Loucy (cell line): ENCODE results near the gene TMF1.

Source experiments
- H2AFZ ChIP-seq: fragments of 200-600 bp; sonication (generic); 2 replicates; pipeline ENCODE4 v1.6.0; 2016; ENCODE audit warnings: antibody characterized with exemption, mild to moderate bottlenecking, low read length, moderate library complexity
- H3F3A ChIP-seq: fragments of 200-600 bp; 2 replicates; pipeline ENCODE4 v1.6.0; 2016; ENCODE audit warnings: antibody characterized with exemption, low read depth, mild to moderate bottlenecking
- H3K27me3 ChIP-seq: fragments of 200-600 bp; sonication (generic); 2 replicates; pipeline ENCODE4 v1.6.1; 2014; ENCODE audit warnings: low read length, mild to moderate bottlenecking; ENCODE audit not compliant: insufficient read depth, poor library complexity, severe bottlenecking
- H3K36me3 ChIP-seq: fragments of 200-600 bp; sonication (generic); 2 replicates; pipeline ENCODE4 v1.6.1; 2016; ENCODE audit warnings: low read length; ENCODE audit not compliant: insufficient read depth
- H3K4me1 ChIP-seq: fragments of 200-600 bp; sonication (generic); 2 replicates; pipeline ENCODE4 v1.5.1; 2014; ENCODE audit warnings: low read length, mild to moderate bottlenecking; ENCODE audit not compliant: insufficient read depth, poor library complexity, severe bottlenecking
- H3K4me2 ChIP-seq: fragments of 200-600 bp; sonication (generic); 2 replicates; pipeline ENCODE4 v1.6.0; 2014; ENCODE audit warnings: antibody characterized with exemption, low read length, low read depth, mild to moderate bottlenecking; ENCODE audit not compliant: poor library complexity, severe bottlenecking
- H3K4me3 ChIP-seq: fragments of 200-600 bp; sonication (generic); 2 replicates; pipeline ENCODE4 v1.5.1; 2014; ENCODE audit warnings: low read length, mild to moderate bottlenecking, mixed read lengths; ENCODE audit not compliant: poor library complexity, severe bottlenecking
- H3K79me2 ChIP-seq: fragments of 200-600 bp; sonication (generic); 2 replicates; pipeline ENCODE4 v1.6.1; 2014; ENCODE audit warnings: low read length; ENCODE audit not compliant: insufficient read depth
- H3K9ac ChIP-seq: fragments of 200-600 bp; sonication (generic); 2 replicates; pipeline ENCODE4 v1.6.0; 2014; ENCODE audit warnings: mild to moderate bottlenecking, low read depth, low read length, moderate library complexity; ENCODE audit not compliant: poor library complexity, severe bottlenecking
- H3K9me2 ChIP-seq: fragments of 200-600 bp; sonication (generic); replicated peaks from 2 replicates; pipeline ENCODE4 v1.6.1; 2016; ENCODE audit warnings: low read depth, low read length, mixed read lengths
- H3K9me3 ChIP-seq: fragments of 200-600 bp; sonication (generic); 2 replicates; pipeline ENCODE4 v1.6.1; 2014; ENCODE audit warnings: mild to moderate bottlenecking, antibody characterized with exemption, low read length, low read depth; ENCODE audit not compliant: insufficient read depth
- H4K20me1 ChIP-seq: fragments of 200-600 bp; sonication (generic); 2 replicates; pipeline ENCODE4 v1.6.0; 2014; ENCODE audit warnings: antibody characterized with exemption, low read length, mild to moderate bottlenecking; ENCODE audit not compliant: insufficient read depth, poor library complexity, severe bottlenecking
- CTCF ChIP-seq: fragments of 200-600 bp; sonication (generic); conservative IDR thresholded peaks from 2 replicates; pipeline ENCODE4 v1.5.1; 2014; ENCODE audit warnings: mild to moderate bottlenecking, antibody characterized with exemption, low read length
- EZH2phosphoT487 ChIP-seq: fragments of 200-600 bp; IDR thresholded peaks from 2 replicates; pipeline ENCODE4 v1.6.1; 2018; ENCODE audit warnings: antibody characterized with exemption, mild to moderate bottlenecking, moderate library complexity, borderline replicate concordance

Gene TMF1

GRCh38 chr3:68987322-68987721, 64.8 kb downstream of the TMF1 start:
- no peaks in the 10 kb centered on the region for H3K27me3 ChIP-seq
- TF ChIP-seq CTCF (no peak), EZH2phosphoT487 (no peak)
- peaks cover 33% of the 10 kb centered on the region; the same call in 1 of the 2 replicates for H3K36me3 ChIP-seq
- no peaks in the 10 kb centered on the region for H3K79me2 ChIP-seq
- no peaks in the 10 kb centered on the region for H3K9me3 ChIP-seq
- no peaks in the 10 kb centered on the region for H3F3A ChIP-seq
- no peak overlapping the region for H3K9ac ChIP-seq
- H4K20me1 ChIP-seq = no peaks in the 10 kb centered on the region
- no peak overlapping the region for H2AFZ ChIP-seq
- H3K9me2 ChIP-seq = no peaks in the 10 kb centered on the region
- no peak overlapping the region for H3K4me2 ChIP-seq
- no peaks in the 10 kb centered on the region for H3K4me1 ChIP-seq
- H3K4me3 ChIP-seq = no peak overlapping the region

GRCh38 chr3:68986496-68987208, 65.5 kb downstream of the TMF1 start:
- no peak for TF ChIP-seq CTCF
- no peak for TF ChIP-seq EZH2phosphoT487
- no peak overlapping the region for H3K4me3 ChIP-seq
- no peaks in the 10 kb centered on the region for H3K27me3 ChIP-seq
- H3F3A ChIP-seq = no peaks in the 10 kb centered on the region
- H4K20me1 ChIP-seq = no peaks in the 10 kb centered on the region
- no peaks in the 10 kb centered on the region for H3K4me1 ChIP-seq
- no peak overlapping the region for H3K9ac ChIP-seq
- H3K36me3 ChIP-seq = peaks cover 33% of the 10 kb centered on the region; the same call in 1 of the 2 replicates
- no peaks in the 10 kb centered on the region for H3K9me2 ChIP-seq
- H3K79me2 ChIP-seq = no peaks in the 10 kb centered on the region
- no peak overlapping the region for H2AFZ ChIP-seq
- H3K4me2 ChIP-seq = no peak overlapping the region
- H3K9me3 ChIP-seq = no peaks in the 10 kb centered on the region

GRCh38 chr3:68985146-68985790, 66.9 kb downstream of the TMF1 start:
- no peaks in the 10 kb centered on the region for H3K79me2 ChIP-seq
- H3K9me3 ChIP-seq = no peaks in the 10 kb centered on the region
- no peak overlapping the region for H3K9ac ChIP-seq
- no peak overlapping the region for H3K4me3 ChIP-seq
- peaks cover 40% of the 10 kb centered on the region; the same call in 1 of the 2 replicates for H3K36me3 ChIP-seq
- TF ChIP-seq EZH2phosphoT487 = no peak
- TF ChIP-seq CTCF = no peak
- H3K9me2 ChIP-seq = no peaks in the 10 kb centered on the region
- H4K20me1 ChIP-seq = no peaks in the 10 kb centered on the region
- H3F3A ChIP-seq = no peaks in the 10 kb centered on the region
- H3K4me1 ChIP-seq = no peaks in the 10 kb centered on the region
- H3K4me2 ChIP-seq = no peak overlapping the region
- H2AFZ ChIP-seq = no peak overlapping the region
- H3K27me3 ChIP-seq = no peaks in the 10 kb centered on the region
